Prostate gland (tissue), 2 donors: ENCODE data around the gene TFEB. TPM values are rescaled to one million over a fixed set of nuclear protein-coding genes. Genes with fewer than 3 reads are reported as not detected.

Source experiments
- DNase-seq: peaks from one replicate; pipeline ENCODE4 v3.0.0-alpha.2; 2019; ENCODE audit warnings: low spot score
- H3K27ac ChIP-seq, 2 donors: fragments of 200-600 bp; sonication (generic); 2 replicates each; pipeline ENCODE4 v1.5.1; 2017 to 2019
- H3K27me3 ChIP-seq: fragments of 200-600 bp; sonication (generic); replicated peaks from 2 replicates; pipeline ENCODE4 v1.5.1; 2019; ENCODE audit not compliant: insufficient read depth
- H3K36me3 ChIP-seq, 2 donors: fragments of 200-600 bp; sonication (generic); 1 replicate in 1 of 2; 2 replicates in 1 of 2; pipeline versions ENCODE4 v1.5.1 to v1.8.1; 2017 to 2019
- H3K4me1 ChIP-seq: fragments of 200-600 bp; sonication (generic); replicated peaks from 2 replicates; pipeline ENCODE4 v1.5.1; 2019
- H3K4me3 ChIP-seq, 2 donors: fragments of 200-600 bp; sonication (generic); 2 replicates each; pipeline ENCODE4 v1.5.1; 2017 to 2019
- H3K9me3 ChIP-seq: fragments of 200-600 bp; sonication (generic); 2 replicates; pipeline ENCODE4 v1.5.1; 2017
- CTCF ChIP-seq, 4 experiments: fragments of 200-600 bp in 2 of 4; fragments of 450-650 bp in 2 of 4; sonication (generic) in 2 of 4; IDR thresholded peaks; 1 replicate in 3 of 4; 2 replicates in 1 of 4; pipeline ENCODE4 v1.5.1; 2016 to 2019; ENCODE audit warnings: antibody characterized with exemption in 4 of 4, mild to moderate bottlenecking in 2 of 4, moderate library complexity in 2 of 4
- POLR2A ChIP-seq: fragments of 450-650 bp; IDR thresholded peaks from one replicate; pipeline ENCODE4 v1.6.1; 2016; ENCODE audit warnings: antibody characterized with exemption, mild to moderate bottlenecking
- POLR2AphosphoS5 ChIP-seq: sonication (generic); formaldehyde crosslinking; IDR thresholded peaks from one replicate; pipeline ENCODE4 v1.6.1; 2017; ENCODE audit warnings: antibody characterized with exemption
- WGBS: methylation state at CpG from one replicate; pipeline ENCODE4 v1.1.5; 2018; 5-methylcytosine and 5-hydroxymethylcytosine counted together
- intact Hi-C: fragments of 100-400 bp; cut with DNase I; formaldehyde crosslinking; loops from one replicate; pipeline ENCODE4 v1.14.2; 2022
- total RNA-seq, 2 donors: library from RNA; depleted of rRNA; stranded (reverse); fragments of >200 nt; gene quantifications; one replicate each; pipeline ENCODE4 v1.1.0, GENCODE V29; 2016

Gene TFEB
- total RNA-seq, 2 donors from 2014 or later, result 28.4 to 31.2 TPM

- no peaks in the 10 kb centered on the region for H3K27me3 ChIP-seq
- no peaks in the 10 kb centered on the region for H3K36me3 ChIP-seq
- WGBS, result 12% methylated on average over 36 of the region's 38 CpGs
- peak overlapping the region; percentile 17 to 56 for H3K27ac ChIP-seq
- peak overlapping the region in 1 of 2 donors; percentile 18 for H3K4me3 ChIP-seq
- H3K4me1 ChIP-seq, result peaks cover 4% of the 10 kb centered on the region
- no peaks in the 10 kb centered on the region for H3K9me3 ChIP-seq
- DNase-seq, result peak; percentile 80
- intact Hi-C loops, result loop anchor here (1.0 to 10.0 kb wide), 3 partner anchors 80 to 266 kb away; no protein-coding TSS in a partner anchor
- peak; percentile 56 for TF ChIP-seq POLR2AphosphoS5
- peak; percentile 91 to 95 (median 93) for TF ChIP-seq CTCF (IDR thresholded peaks at IDR 0.05)
- TF ChIP-seq POLR2A, result no peak
Measured at GRCh38 chr6:41683523-41684310, 51.7 kb downstream of the TFEB start.

- TF ChIP-seq POLR2AphosphoS5, result no peak
- no peak for TF ChIP-seq POLR2A
- no peak for TF ChIP-seq CTCF (IDR thresholded peaks at IDR 0.05)
- Histone ChIP-seq H3K4me3 (peak overlapping the region in 1 of 2 donors; percentile 18), H3K27ac (peak overlapping the region; percentile 17 to 56), H3K27me3 (no peaks in the 10 kb centered on the region), H3K4me1 (peaks cover 4% of the 10 kb centered on the region), H3K9me3 (no peaks in the 10 kb centered on the region), H3K36me3 (no peaks in the 10 kb centered on the region)
- WGBS, result 10% methylated on average over 6 of the region's 18 CpGs
- intact Hi-C loops, result loop anchor here (1.0 to 10.0 kb wide), 3 partner anchors 80 to 266 kb away; no protein-coding TSS in a partner anchor
- no peak for DNase-seq
Measured at GRCh38 chr6:41683273-41683522, 52.2 kb downstream of the TFEB start.

GRCh38 chr6:41682497-41683272 lies 52.7 kb downstream of the TFEB start:
- no peaks in the 10 kb centered on the region for H3K9me3 ChIP-seq
- TF ChIP-seq CTCF (IDR thresholded peaks at IDR 0.05) (no peak), POLR2A (no peak), POLR2AphosphoS5 (no peak)
- 51% methylated on average over 30 of the region's 31 CpGs for WGBS
- no peak for DNase-seq
- H3K36me3 ChIP-seq, result no peaks in the 10 kb centered on the region
- intact Hi-C loops, result loop anchor here (1.0 to 10.0 kb wide), 4 partner anchors 79 to 313 kb away; no protein-coding TSS in a partner anchor
- peak overlapping the region; percentile 17 to 56 for H3K27ac ChIP-seq
- H3K4me1 ChIP-seq, result peaks cover 4% of the 10 kb centered on the region
- peak overlapping the region in 1 of 2 donors; percentile 18 for H3K4me3 ChIP-seq
- H3K27me3 ChIP-seq, result no peaks in the 10 kb centered on the region

GRCh38 chr6:41682056-41682477 lies 53.3 kb downstream of the TFEB start:
- no peak overlapping the region for H3K27ac ChIP-seq
- H3K36me3 ChIP-seq, result no peaks in the 10 kb centered on the region
- H3K4me3 ChIP-seq, result no peak overlapping the region
- DNase-seq, result peak; percentile 83
- H3K27me3 ChIP-seq, result no peaks in the 10 kb centered on the region
- no peak for TF ChIP-seq POLR2A
- peak; percentile 40 for TF ChIP-seq POLR2AphosphoS5
- TF ChIP-seq CTCF (IDR thresholded peaks at IDR 0.05), result peak; percentile 60 to 93 (median 85)
- no peaks in the 10 kb centered on the region for H3K9me3 ChIP-seq
- intact Hi-C loops, result loop anchor here (1.0 to 10.0 kb wide), 3 partner anchors 217 to 313 kb away; no protein-coding TSS in a partner anchor
- H3K4me1 ChIP-seq, result peaks cover 4% of the 10 kb centered on the region
- WGBS, result 5% methylated on average over 9 of the region's 9 CpGs
